Kidney epithelial cell (primary cell): ENCODE measurements around the gene HM13. TPM values are rescaled to one million over a fixed set of nuclear protein-coding genes. Genes with fewer than 3 reads are reported as not detected.
A peak's percentile ranks its signal among the peaks of the same experiment; 100 is the strongest.

ENCODE experiments used
- DNase-seq: peaks from one replicate; pipeline ENCODE4 v3.0.0-alpha.2; 2010; ENCODE audit warnings: low read depth
- H3K27me3 ChIP-seq: 2 replicates; pipeline ENCODE4 v1.6.0; 2011; ENCODE audit warnings: low read length; ENCODE audit not compliant: control insufficient read depth, insufficient read depth
- H3K36me3 ChIP-seq: 2 replicates; pipeline ENCODE4 v1.5.1; 2011; ENCODE audit warnings: low read length; ENCODE audit not compliant: control insufficient read depth, insufficient read depth
- H3K4me3 ChIP-seq: 2 replicates; pipeline ENCODE4 v1.5.1; 2011; ENCODE audit warnings: low read depth, mild to moderate bottlenecking, control low read depth, low read length
- CTCF ChIP-seq: IDR thresholded peaks from 2 replicates; pipeline ENCODE4 v1.5.1; 2011; ENCODE audit warnings: mild to moderate bottlenecking, moderate library complexity, low read length, control low read depth, inconsistent platforms; ENCODE audit not compliant: insufficient read depth, poor library complexity, severe bottlenecking
- total RNA-seq: library from RNA; depleted of rRNA; stranded (reverse); fragments of >200 nt; gene quantifications from 2 replicates; pipeline ENCODE4 v1.2.3, GENCODE V29; 2015

The HM13 gene
- total RNA-seq, 1 donor from 2014 or later: 116 TPM

- H3K36me3 ChIP-seq: no peaks in the 10 kb centered on the region
- DNase-seq: no peak
Observed at GRCh38 chr20:31547720-31548298, 33.6 kb downstream of the HM13 start.

GRCh38 chr20:31548820-31549512 is 34.7 kb downstream of the HM13 start:
- Histone ChIP-seq H3K36me3 (no peaks in the 10 kb centered on the region), H3K27me3 (no peaks in the 10 kb centered on the region), H3K4me3 (no peak overlapping the region)
- no peak for DNase-seq
- TF ChIP-seq CTCF: no peak

More at GRCh38 chr20:31547720-31548298, 33.6 kb downstream of the HM13 start:
- TF ChIP-seq CTCF: no peak
- Histone ChIP-seq H3K4me3 (peak overlapping the region; percentile 43), H3K27me3 (no peaks in the 10 kb centered on the region)

- DNase-seq: no peak
- Histone ChIP-seq H3K4me3 (no peak overlapping the region), H3K27me3 (no peaks in the 10 kb centered on the region), H3K36me3 (no peaks in the 10 kb centered on the region)
- no peak for TF ChIP-seq CTCF
Observed at GRCh38 chr20:31549513-31549880, 35.3 kb downstream of the HM13 start.

- TF ChIP-seq CTCF: no peak
- no peak for DNase-seq
- Histone ChIP-seq H3K36me3 (no peaks in the 10 kb centered on the region), H3K27me3 (no peaks in the 10 kb centered on the region), H3K4me3 (no peak overlapping the region)
Observed at GRCh38 chr20:31550099-31550498, 35.9 kb downstream of the HM13 start.

GRCh38 chr20:31551163-31552081 is 37.2 kb downstream of the HM13 start:
- Histone ChIP-seq H3K27me3 (no peaks in the 10 kb centered on the region), H3K4me3 (no peak overlapping the region), H3K36me3 (no peaks in the 10 kb centered on the region)
- peak; percentile 93 for DNase-seq
- no peak for TF ChIP-seq CTCF
